PFSK-1 (cell line): ENCODE results near the gene PCBP3.

ENCODE experiments used
- FOXP2 ChIP-seq: optimal IDR thresholded peaks from 2 replicates; pipeline ENCODE3; 2011; ENCODE audit warnings: borderline replicate concordance, control low read depth, inconsistent platforms; ENCODE audit not compliant: insufficient read depth; ENCODE audit errors: extremely low read length, extremely low read depth
- POLR2AphosphoS5 ChIP-seq: IDR thresholded peaks from 2 replicates; pipeline ENCODE4 v1.6.1; 2012; ENCODE audit warnings: low read depth, mild to moderate bottlenecking, control low read depth, low read length, moderate library complexity
- SIN3A ChIP-seq: IDR thresholded peaks from 2 replicates; pipeline ENCODE4 v1.6.1; 2012; ENCODE audit warnings: mild to moderate bottlenecking, low read length, moderate library complexity, borderline replicate concordance; ENCODE audit not compliant: insufficient read depth
- TAF1 ChIP-seq: IDR thresholded peaks from 2 replicates; pipeline ENCODE4 v1.6.1; 2012; ENCODE audit warnings: low read length, control low read depth, borderline replicate concordance; ENCODE audit not compliant: insufficient read depth
- TF ChIP-seq, protein P1 (sequence below), 2 experiments: IDR thresholded peaks; 2 replicates each; pipeline versions ENCODE4 v1.6.1 to v1.8.0; 2011 to 2012; ENCODE audit warnings: low read depth in 2 of 2, low read length in 2 of 2, control low read depth in 1 of 2, inconsistent platforms in 1 of 2, mild to moderate bottlenecking in 1 of 2, moderate library complexity in 1 of 2; ENCODE audit not compliant: insufficient read depth in 1 of 2

Gene PCBP3

DNA sequence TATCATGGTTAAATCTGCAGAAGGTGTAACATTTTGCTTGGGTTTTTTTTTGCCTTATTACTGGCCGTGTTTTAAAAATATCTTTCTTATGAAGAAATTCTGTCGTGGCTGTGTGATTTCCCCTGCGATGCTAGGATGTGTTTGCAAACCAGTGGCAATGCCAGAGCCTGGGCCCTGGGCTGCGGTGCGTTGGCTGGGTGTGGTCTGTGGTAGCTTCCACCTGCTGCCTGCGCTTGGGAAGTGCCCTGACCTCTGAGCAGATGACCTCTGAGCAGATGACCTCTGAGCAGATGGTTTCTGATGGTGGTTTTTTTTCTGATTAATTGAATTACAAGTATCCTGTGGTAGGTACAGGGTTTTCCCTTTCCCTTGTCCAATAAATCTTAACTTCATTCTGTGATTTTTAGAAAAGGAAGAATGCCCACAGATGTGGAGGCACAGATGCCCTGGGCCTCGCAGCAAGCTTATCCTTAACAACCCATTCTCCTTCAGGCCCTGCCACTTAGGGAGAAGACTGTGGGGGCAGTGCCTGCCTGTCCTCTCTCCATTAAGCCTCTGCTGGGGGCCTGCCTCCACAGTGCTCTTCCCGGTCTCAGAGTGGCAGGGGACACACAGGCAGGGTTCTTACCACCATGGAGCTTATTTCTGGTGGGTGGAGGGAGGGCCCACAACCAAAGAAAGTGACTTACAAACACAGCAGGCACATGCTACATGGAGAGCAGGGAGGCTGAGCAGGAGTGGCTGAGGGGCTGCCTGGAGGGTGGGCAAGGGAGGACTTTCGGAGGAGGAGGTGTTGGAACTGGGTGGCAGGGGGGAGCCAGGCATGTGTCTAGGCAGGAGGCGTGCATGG is 81.7 kb downstream of the PCBP3 start:
- TF ChIP-seq POLR2AphosphoS5 (no peak), TAF1 (no peak), FOXP2 (no peak), SIN3A (no peak)
- TF ChIP-seq, protein P1, sequence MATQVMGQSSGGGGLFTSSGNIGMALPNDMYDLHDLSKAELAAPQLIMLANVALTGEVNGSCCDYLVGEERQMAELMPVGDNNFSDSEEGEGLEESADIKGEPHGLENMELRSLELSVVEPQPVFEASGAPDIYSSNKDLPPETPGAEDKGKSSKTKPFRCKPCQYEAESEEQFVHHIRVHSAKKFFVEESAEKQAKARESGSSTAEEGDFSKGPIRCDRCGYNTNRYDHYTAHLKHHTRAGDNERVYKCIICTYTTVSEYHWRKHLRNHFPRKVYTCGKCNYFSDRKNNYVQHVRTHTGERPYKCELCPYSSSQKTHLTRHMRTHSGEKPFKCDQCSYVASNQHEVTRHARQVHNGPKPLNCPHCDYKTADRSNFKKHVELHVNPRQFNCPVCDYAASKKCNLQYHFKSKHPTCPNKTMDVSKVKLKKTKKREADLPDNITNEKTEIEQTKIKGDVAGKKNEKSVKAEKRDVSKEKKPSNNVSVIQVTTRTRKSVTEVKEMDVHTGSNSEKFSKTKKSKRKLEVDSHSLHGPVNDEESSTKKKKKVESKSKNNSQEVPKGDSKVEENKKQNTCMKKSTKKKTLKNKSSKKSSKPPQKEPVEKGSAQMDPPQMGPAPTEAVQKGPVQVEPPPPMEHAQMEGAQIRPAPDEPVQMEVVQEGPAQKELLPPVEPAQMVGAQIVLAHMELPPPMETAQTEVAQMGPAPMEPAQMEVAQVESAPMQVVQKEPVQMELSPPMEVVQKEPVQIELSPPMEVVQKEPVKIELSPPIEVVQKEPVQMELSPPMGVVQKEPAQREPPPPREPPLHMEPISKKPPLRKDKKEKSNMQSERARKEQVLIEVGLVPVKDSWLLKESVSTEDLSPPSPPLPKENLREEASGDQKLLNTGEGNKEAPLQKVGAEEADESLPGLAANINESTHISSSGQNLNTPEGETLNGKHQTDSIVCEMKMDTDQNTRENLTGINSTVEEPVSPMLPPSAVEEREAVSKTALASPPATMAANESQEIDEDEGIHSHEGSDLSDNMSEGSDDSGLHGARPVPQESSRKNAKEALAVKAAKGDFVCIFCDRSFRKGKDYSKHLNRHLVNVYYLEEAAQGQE (IDR thresholded peaks at IDR 0.05; ENCODE audit: insufficient read depth in 1 of 2, low read depth in 2 of 2, low read length in 2 of 2) = no peak

DNA sequence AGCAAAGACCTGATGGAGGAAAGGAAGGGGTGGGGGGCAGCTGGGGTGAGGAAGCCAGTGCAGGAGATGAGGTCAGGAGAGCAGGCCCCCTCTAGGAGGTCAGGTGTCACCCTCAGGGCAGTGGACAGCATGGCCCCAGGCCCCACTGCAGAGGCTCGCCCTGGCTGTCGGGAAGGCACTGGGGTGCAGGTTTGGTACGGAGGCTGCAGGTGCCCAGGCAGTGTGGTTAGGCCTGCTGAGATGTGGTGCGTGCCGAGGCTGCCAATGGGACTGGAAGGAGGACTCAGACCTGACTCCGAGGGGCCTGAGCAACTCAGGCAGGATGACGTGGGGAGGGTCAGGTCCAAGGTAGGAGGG is 82.3 kb downstream of the PCBP3 start:
- no peak for TF ChIP-seq FOXP2
- no peak for TF ChIP-seq POLR2AphosphoS5
- no peak for TF ChIP-seq TAF1
- TF ChIP-seq, protein P1 (IDR thresholded peaks at IDR 0.05; ENCODE audit: insufficient read depth in 1 of 2, low read depth in 2 of 2, low read length in 2 of 2) = no peak
- TF ChIP-seq SIN3A = no peak

DNA sequence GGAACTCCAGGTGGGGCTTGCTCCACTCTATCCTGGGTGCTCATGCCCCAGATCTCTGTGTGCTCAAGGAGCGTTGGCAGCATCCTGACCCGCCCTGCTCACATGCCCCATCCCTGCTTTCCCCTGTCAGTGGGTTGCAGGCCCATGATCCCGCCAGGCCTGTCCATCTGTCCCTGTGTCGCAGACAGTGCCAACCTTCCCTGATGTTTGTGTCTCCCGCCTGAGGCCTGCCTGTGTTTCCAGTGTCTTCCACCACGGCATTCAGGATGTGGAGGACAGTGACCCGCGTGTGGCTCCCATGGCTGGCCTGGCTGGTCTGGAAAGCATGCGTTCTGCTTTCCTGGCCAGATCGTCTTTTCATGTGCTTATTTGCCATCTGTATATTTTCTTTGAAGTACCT is 82.9 kb downstream of the PCBP3 start:
- TF ChIP-seq TAF1 (no peak), POLR2AphosphoS5 (no peak), FOXP2 (no peak), SIN3A (no peak)
- TF ChIP-seq, protein P1 (IDR thresholded peaks at IDR 0.05; ENCODE audit: insufficient read depth in 1 of 2, low read depth in 2 of 2, low read length in 2 of 2) = no peak

DNA sequence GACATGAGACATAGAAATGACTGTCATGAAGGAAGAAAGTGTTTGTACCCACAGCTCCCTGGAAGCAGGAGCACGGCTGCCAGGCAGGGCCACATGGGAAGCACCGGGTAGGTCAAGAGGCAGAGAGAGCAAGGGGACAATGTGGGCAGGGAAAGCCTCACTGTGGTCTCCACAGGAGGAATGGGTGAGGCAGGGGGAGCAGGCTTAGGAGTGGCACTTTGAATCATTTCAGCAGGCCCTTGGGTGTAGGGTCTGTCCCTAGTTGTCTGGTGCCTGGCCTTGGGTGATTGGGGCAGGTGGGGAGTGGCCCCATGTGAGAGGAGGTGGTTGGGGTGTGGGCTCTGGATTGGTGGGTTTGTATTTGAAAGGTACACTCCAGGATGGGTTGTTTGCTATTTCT is 83.9 kb downstream of the PCBP3 start:
- TF ChIP-seq POLR2AphosphoS5 (no peak), FOXP2 (no peak), TAF1 (no peak), SIN3A (no peak)
- TF ChIP-seq, protein P1 (IDR thresholded peaks at IDR 0.05; ENCODE audit: insufficient read depth in 1 of 2, low read depth in 2 of 2, low read length in 2 of 2) = no peak
